Measurements from ENCODE around the gene MBD5.

DNA sequence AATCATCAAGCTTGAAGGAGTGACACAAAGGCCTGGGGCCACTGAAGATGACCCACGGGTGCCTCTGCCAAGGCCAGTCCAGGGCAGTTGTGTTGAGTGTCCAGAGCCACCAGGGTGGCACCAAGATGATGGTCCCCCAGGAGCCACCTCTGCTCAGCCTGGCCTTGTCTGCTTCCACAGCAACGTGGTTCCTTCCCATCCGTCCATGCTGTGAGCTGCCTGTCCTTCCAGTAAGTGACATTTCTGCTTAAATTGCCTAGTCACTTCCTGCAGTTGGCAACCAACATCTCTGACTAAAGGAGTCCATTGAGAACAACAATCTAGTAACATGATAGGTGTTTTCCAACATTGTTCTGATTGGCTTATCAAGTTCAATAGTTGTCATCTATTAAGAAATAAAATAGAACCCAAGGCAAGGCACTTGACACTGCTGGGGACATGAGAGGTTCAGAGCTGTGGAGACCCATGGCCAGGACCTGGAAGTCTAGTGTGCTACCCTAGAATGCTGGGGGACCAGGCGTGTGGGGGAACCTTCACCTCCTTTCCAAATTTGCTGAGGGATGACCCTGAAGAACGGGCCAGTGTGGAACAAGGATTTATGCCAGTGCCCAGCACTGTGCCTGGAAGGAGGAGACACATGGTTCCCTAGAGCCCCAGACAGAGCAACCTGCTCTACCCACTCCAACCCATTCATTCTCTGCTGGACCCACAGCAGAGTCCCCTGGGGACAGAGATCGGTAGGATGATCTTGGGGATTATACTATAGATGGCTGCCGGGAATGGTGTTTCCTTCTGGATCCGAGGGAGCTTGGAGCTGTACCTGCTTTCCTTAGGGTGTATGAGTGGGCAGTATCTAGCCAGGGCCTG is 524.7 kb downstream of the MBD5 start:
- TF ChIP-seq, protein P1, sequence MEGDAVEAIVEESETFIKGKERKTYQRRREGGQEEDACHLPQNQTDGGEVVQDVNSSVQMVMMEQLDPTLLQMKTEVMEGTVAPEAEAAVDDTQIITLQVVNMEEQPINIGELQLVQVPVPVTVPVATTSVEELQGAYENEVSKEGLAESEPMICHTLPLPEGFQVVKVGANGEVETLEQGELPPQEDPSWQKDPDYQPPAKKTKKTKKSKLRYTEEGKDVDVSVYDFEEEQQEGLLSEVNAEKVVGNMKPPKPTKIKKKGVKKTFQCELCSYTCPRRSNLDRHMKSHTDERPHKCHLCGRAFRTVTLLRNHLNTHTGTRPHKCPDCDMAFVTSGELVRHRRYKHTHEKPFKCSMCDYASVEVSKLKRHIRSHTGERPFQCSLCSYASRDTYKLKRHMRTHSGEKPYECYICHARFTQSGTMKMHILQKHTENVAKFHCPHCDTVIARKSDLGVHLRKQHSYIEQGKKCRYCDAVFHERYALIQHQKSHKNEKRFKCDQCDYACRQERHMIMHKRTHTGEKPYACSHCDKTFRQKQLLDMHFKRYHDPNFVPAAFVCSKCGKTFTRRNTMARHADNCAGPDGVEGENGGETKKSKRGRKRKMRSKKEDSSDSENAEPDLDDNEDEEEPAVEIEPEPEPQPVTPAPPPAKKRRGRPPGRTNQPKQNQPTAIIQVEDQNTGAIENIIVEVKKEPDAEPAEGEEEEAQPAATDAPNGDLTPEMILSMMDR (conservative IDR thresholded peaks at IDR 0.05; ENCODE audit: low read length): no peak
- no peak for TF ChIP-seq EZH2phosphoT487 (IDR thresholded peaks at IDR 0.05; ENCODE audit: borderline replicate concordance, low read depth, low read length)
